SK-MEL-5 (cell line): Measurements from ENCODE around the gene OR10A3. TPM values are rescaled to one million over a fixed set of nuclear protein-coding genes. Genes with fewer than 3 reads are reported as not detected.
A peak's percentile ranks its signal among the peaks of the same experiment; 100 is the strongest.

Experiments
- DNase-seq: peaks from one replicate; pipeline ENCODE4 v3.0.0-alpha.2; 2016; ENCODE audit warnings: low read depth, low spot score
- in situ Hi-C: cut with HindIII; loops from 2 replicates; pipeline ENCODE4 v1.10.0; 2016; ENCODE audit warnings: low sequenced_read_pairs, high pct_unique_total_duplicates, low pct_unique_long_range_greater_than_20kb
- total RNA-seq: library from RNA; depleted of rRNA; stranded (reverse); fragments of >200 nt; shearing (Covaris generic); gene quantifications from 2 replicates; pipeline ENCODE4 v1.2.3, GENCODE V29; 2014

Gene OR10A3
- total RNA-seq, 1 experiment from 2014 or later: not detected

DNA sequence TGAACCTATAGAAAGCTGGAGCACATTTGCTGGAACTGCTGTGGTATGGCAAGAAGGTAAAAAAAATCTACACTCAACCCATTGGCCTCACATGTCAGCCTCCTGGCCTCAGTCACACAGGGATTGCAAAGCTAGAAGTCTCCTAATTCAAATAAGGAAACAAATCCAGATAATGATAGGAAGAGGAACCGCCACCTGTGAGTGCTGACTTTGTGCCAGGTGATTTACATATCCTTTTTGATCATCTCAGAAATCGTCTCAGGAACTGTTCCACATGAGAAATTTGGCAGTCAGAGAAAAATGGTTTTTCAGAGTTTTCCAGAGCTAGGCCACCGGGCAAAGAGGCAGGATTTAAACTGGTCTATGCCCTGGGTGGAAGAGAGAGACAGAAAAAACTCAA, 22.8 kb upstream of the OR10A3 start:
- no peak for DNase-seq
- in situ Hi-C loops: no loop called here

GRCh38 chr11:7955191-7955590, 13.7 kb upstream of the OR10A3 start:
- in situ Hi-C loops: no loop called here
- DNase-seq: no peak

DNA sequence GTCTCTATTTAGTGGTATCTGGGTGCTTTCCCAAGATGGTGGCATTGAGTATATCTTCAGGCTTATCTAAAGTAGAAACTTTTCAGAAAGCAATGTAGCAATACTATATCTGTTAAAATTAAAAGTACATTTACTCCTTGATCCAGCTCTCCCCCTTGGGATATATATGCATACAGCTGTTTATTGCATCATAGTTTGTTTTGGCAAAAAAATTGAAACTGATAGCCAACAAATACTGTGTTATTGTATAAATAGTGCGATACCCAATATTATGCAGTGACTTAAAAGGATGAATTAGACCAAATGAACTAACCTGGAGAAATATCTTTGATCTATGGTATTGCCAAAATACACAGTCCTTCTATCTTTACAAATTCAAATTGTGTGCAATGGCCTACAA, 8.4 kb upstream of the OR10A3 start:
- in situ Hi-C loops: no loop called here

GRCh38 chr11:7944123-7944522, 2.6 kb upstream of the OR10A3 start:
- no peak for DNase-seq
- in situ Hi-C loops: no loop called here

More for the DNA sequence above, 8.4 kb upstream of the OR10A3 start:
- DNase-seq: no peak

DNA sequence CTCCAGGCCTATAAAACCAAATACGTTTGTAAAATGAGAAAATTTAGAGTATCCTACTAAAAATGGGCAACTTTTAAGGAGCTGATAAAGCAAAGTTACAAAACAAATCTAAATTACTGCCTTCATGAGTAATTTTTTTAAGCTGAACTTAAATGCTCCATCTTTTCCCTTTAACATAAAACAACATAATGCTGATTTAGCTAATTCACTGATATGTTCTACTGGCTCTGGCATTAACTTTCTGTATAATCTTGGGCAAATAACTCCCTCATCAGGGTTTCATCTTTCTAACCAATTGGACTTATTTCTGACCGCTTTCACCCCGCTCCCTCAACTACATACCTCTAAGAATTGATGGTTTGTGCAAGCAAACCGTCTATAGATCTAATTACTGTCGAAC, 362 bp downstream of the OR10A3 start:
- DNase-seq: no peak
- in situ Hi-C loops: no loop called here

- DNase-seq: no peak
- in situ Hi-C loops: no loop called here
These were observed 4.9 kb downstream of the OR10A3 start for GRCh38 chr11:7936615-7937014.

DNA sequence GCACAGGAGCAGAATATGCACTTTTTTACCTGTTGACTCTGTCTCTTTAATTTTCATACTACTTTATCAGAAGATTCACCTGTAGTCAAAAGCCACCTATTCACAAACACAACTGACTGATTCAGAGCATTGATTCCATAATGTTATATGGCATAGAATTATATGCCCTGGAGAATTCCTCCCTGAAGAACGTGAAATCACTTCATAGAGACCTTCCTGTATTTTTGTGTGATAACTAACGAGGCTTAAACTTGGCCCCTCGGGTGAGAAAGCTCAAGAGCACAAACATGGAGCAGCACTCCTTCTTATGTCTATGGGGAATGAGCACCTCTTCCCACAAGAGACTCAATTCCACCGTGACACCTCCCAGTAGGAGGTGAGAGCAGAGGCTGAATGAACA, 10.3 kb downstream of the OR10A3 start, which contains the start of gene OR10A6:
Gene OR10A6, minus strand, starts transcription at position 101 of the 400 bp plus-strand sequence. CDS start 2,606 bp downstream, outside the sequence.
- in situ Hi-C loops: no loop called here
- DNase-seq: no peak

DNA sequence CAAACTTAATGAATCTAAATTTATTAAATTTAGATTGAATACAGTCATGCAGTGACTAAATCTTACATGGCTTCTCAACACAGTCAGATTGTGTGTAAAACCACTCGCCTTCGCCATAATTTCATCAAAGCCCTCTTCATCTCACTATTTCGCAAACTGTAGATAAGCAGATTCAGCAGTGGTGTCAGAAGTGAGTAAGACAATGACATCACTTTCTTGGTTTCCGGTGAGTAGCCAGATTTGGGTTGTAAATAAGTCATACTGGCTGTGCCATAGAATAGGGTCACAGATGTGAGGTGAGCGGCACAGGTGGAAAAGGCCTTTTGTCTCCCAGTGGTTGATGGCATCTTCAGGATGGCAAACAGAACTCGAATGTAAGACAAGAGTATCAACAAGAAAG, 13.9 kb downstream of the OR10A3 start:
- in situ Hi-C loops: no loop called here
- DNase-seq: no peak

GRCh38 chr11:7924536-7924935, 17.0 kb downstream of the OR10A3 start:
- in situ Hi-C loops: no loop called here
- DNase-seq: no peak

- in situ Hi-C loops: no loop called here
- DNase-seq: no peak
These were observed 23.4 kb downstream of the OR10A3 start for GRCh38 chr11:7918141-7918540.

DNA sequence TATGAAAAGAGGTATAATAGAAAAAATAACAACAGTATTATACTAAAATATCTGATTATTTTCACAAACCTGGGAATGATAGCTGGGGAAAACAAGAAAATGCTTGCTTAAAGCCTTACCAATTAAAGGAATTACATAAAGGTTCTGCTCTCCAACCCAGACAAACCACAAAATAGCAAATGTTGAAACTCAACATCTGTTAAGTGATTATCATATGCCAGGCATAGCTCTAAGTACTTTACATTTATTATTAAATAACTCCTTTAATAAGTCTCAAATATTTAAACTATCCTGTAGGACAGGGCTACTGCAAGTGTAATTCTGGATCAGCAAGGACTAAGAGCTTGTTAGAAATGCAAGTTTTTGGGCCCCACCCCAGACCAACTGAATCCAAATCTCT, 30.5 kb downstream of the OR10A3 start:
- in situ Hi-C loops: no loop called here
- DNase-seq: no peak

DNA sequence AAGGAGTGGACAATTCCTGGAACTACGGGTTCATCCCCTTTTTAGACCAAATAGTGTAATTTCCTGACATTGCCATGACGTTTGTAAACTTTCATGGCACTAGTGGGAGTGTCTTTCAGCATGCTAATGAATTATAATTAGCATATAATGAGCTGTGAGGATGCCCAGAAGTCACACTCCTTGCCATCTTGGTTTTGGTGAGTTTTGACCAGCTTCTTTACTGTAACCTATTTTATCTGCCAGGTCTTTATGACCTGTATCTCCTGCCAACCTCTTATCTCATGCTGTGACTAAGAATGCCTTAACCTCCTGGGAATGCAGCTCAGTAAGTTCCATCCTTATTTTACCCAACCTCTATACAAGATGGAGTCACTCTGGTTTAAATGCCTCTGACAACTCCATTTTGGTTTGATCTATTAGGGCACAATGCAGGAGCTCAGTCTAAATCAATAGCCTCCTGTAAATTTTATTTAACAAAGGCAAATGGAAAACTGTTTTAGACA, 31.2 kb downstream of the OR10A3 start:
- in situ Hi-C loops: no loop called here
- DNase-seq: no peak

DNA sequence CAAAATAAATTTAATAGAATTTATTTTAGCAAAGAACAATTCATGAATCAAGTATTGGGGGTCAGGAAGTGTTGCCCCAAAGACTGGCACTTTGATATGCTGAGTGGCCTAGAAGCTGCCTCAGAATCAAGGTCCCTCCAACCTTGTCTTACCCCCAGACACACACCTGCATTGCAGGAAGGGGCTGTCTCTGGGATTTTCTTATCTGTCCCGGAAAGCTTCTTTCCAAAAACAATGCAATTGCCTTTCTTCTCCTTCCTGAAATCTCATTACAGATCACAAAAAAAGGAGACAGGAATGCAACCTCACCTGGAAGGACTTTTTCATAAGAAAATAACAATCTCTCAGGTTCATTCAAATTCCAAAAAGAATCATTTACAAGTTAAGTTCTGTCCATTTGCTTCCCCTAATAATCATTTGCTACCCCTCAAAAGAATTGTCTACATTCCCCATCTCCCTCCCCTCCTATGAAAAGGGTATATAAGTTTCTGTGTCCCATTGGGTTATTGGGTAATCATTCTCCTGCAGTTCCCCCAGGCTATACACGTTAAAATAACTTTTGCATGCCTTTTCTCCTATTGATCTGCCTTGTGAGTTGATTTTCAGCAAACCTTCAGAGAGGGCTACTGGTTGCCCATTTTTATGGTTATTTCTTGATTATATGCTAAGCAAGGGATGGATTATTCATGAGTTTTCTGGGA, 31.8 kb downstream of the OR10A3 start:
- in situ Hi-C loops: no loop called here
- no peak for DNase-seq

DNA sequence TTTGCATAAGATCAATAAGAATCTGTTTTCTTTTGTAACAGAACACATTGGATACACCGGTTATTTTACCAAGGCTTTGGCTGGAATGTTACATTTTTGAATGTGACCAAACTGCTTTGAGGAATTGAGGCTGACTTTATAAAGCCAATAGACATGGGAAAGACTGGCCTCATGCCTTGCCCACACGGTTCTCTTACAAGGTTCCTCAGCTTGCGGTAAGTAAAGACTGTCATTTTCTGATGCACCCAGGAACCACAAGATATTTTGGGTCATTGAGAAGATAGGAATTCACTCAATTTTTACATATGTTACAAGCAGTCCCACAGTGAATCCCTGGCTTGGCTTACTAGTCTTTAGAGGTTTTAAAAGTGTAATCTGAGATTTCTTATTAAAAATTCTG, 34.4 kb downstream of the OR10A3 start:
- DNase-seq: no peak
- in situ Hi-C loops: no loop called here

DNA sequence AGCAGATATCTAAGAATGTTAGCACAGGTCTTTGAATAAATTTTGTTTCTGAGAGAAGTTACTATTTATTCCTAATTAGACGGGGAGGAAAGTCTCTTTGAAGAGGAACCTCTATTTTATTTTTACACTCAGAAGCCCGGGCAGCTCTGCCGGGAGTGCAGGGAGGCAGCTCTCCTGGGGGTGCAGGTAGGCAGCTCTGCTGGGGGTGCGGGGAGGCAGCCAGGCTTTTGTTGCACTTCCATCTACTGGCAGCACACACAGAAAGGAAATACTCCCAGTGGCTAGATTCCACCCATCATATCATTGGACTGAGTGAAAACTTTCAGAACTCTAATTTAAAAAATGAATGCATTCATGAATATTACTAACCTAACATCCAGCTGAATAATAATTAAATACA, 35.0 kb downstream of the OR10A3 start:
- no peak for DNase-seq
- in situ Hi-C loops: no loop called here

- in situ Hi-C loops: no loop called here
- peak; percentile 22 for DNase-seq
These were observed 35.5 kb downstream of the OR10A3 start for GRCh38 chr11:7905961-7906429.

- in situ Hi-C loops: no loop called here
- DNase-seq: no peak
These were observed 36.0 kb downstream of the OR10A3 start for GRCh38 chr11:7905549-7905948.

GRCh38 chr11:7904917-7905316, 36.6 kb downstream of the OR10A3 start:
- in situ Hi-C loops: no loop called here
- peak; percentile 68 for DNase-seq

GRCh38 chr11:7903940-7904339, 37.6 kb downstream of the OR10A3 start:
- in situ Hi-C loops: no loop called here
- no peak for DNase-seq
